ENCODE measurements around the gene UBE2H. TPM values are rescaled to one million over a fixed set of nuclear protein-coding genes. Genes with fewer than 3 reads are reported as not detected.

UBE2H gene
- total and polyA plus RNA-seq, 2 donors from 2014 or later, result 40.6 to 107 TPM

DNA sequence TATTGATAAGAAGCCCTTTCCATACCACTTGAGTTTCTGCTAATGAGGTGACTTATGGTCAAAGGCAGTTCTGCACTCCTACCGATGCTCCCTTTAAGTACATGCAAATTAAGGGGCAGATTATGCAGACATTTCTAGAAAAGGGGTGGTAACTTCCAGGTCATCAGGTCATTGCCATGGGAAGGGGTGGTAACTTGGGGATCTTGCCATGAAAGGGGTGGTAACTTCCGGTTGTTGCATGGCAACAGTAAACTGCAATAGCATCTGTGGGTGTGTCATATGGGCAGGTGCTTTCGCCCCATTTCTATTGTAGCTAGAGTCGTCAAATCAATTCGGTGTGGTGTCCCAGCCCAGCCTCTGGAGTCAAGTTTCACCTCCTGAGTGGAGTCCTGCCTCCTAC, 150.9 kb downstream of the UBE2H start:
- H3K27me3 ChIP-seq (ENCODE audit: control insufficient read depth, insufficient read depth, low read length), result no peaks in the 10 kb centered on the region
- H3K27ac ChIP-seq (ENCODE audit: low read depth in 2 of 2, low read length in 2 of 2), result no peak overlapping the region
- H3K9ac ChIP-seq (ENCODE audit: low read length in 3 of 3), result no peak overlapping the region
- H3K9me3 ChIP-seq (ENCODE audit: control insufficient read depth in 2 of 3, insufficient read depth in 1 of 3, low read length in 3 of 3), result no peaks in the 10 kb centered on the region
- FAIRE-seq (no peak), DNase-seq (no peak)
- H3K36me3 ChIP-seq (ENCODE audit: control insufficient read depth in 2 of 3, insufficient read depth in 3 of 3, low read length in 3 of 3), result no peaks in the 10 kb centered on the region
- TF ChIP-seq, protein P1, sequence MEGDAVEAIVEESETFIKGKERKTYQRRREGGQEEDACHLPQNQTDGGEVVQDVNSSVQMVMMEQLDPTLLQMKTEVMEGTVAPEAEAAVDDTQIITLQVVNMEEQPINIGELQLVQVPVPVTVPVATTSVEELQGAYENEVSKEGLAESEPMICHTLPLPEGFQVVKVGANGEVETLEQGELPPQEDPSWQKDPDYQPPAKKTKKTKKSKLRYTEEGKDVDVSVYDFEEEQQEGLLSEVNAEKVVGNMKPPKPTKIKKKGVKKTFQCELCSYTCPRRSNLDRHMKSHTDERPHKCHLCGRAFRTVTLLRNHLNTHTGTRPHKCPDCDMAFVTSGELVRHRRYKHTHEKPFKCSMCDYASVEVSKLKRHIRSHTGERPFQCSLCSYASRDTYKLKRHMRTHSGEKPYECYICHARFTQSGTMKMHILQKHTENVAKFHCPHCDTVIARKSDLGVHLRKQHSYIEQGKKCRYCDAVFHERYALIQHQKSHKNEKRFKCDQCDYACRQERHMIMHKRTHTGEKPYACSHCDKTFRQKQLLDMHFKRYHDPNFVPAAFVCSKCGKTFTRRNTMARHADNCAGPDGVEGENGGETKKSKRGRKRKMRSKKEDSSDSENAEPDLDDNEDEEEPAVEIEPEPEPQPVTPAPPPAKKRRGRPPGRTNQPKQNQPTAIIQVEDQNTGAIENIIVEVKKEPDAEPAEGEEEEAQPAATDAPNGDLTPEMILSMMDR (IDR thresholded peaks at IDR 0.05; ENCODE audit: borderline replicate concordance, extremely low read depth, insufficient read depth), result no peak
- intact Hi-C loops (cut with DNase I), result no loop called here
- H3K4me1 ChIP-seq (ENCODE audit: control insufficient read depth in 2 of 3, insufficient read depth in 2 of 3, low read depth in 1 of 3, low read length in 3 of 3), result no peaks in the 10 kb centered on the region
- no peak overlapping the region for H3K4me3 ChIP-seq (ENCODE audit: low read length in 3 of 3)

DNA sequence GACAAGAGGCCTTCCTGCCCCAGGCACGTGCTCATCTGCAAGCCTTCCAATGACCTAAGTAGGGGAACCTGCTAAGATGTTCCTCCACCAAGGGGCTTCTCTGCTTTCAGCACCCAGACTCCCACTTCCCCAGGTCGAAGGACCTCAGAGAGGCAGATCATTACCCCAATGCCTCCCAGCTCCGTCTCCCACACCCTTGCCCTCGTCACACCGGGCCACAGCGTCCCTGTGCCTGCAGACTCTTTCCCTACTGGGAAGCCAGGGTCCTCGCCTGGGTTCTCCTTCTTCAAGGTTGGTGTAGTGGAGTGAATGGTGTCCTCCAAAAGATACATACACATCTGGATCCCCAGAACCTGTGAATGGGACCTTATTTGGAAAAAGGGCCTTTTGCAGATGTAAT, 151.9 kb downstream of the UBE2H start:
- FAIRE-seq, result no peak

DNA sequence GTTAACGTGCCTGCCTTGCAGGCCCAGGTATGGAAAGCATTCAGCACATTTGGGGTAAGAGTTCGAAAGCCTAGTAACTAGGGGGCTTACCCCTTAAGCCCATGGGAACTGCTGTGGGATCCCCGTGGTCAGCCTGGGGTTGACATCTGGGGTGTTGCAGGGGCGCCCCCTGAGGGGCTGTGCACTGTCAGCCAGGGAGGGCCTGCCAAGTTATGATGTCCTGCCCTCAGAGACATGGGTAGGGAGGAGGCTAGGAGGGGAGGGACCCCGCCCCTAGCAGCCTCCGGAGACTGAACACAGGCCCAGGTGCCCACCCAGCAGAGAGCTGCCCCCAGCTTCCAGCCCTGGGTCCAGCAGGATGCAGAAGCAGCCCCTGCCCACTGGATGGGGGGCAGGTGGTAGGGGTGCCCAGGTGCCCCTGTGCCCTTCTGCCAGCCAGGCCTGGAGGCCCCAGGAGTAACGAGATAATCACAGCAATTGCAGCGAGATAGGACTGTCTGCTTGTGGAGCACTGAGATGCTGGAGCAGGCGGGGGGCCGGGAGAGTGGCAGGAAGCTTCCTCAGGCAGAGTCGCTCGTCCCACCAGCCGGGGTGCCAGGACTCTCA, 153.3 kb downstream of the UBE2H start:
- H3K9me3 ChIP-seq (ENCODE audit: control insufficient read depth in 2 of 3, insufficient read depth in 1 of 3, low read length in 3 of 3), result no peaks in the 10 kb centered on the region
- H3K4me3 ChIP-seq (ENCODE audit: low read length in 3 of 3), result no peak overlapping the region
- TF ChIP-seq, protein P1 (IDR thresholded peaks at IDR 0.05; ENCODE audit: borderline replicate concordance, extremely low read depth, insufficient read depth), result no peak
- DNase-seq, result peak in 1 of 5 donors; percentile 44
- H3K4me1 ChIP-seq (ENCODE audit: control insufficient read depth in 2 of 3, insufficient read depth in 2 of 3, low read depth in 1 of 3, low read length in 3 of 3), result no peaks in the 10 kb centered on the region
- no peaks in the 10 kb centered on the region for H3K36me3 ChIP-seq (ENCODE audit: control insufficient read depth in 2 of 3, insufficient read depth in 3 of 3, low read length in 3 of 3)
- no peak overlapping the region for H3K9ac ChIP-seq (ENCODE audit: low read length in 3 of 3)
- intact Hi-C loops (cut with DNase I), result no loop called here
- no peak for FAIRE-seq
- H3K27me3 ChIP-seq (ENCODE audit: control insufficient read depth, insufficient read depth, low read length), result no peaks in the 10 kb centered on the region
- H3K27ac ChIP-seq (ENCODE audit: low read depth in 2 of 2, low read length in 2 of 2), result no peak overlapping the region

More for the DNA sequence above, 151.9 kb downstream of the UBE2H start:
- H3K27me3 ChIP-seq (ENCODE audit: control insufficient read depth, insufficient read depth, low read length), result no peaks in the 10 kb centered on the region
- TF ChIP-seq, protein P1 (IDR thresholded peaks at IDR 0.05; ENCODE audit: borderline replicate concordance, extremely low read depth, insufficient read depth), result no peak
- no peak overlapping the region for H3K27ac ChIP-seq (ENCODE audit: low read depth in 2 of 2, low read length in 2 of 2)
- no peaks in the 10 kb centered on the region for H3K9me3 ChIP-seq (ENCODE audit: control insufficient read depth in 2 of 3, insufficient read depth in 1 of 3, low read length in 3 of 3)
- H3K9ac ChIP-seq (ENCODE audit: low read length in 3 of 3), result no peak overlapping the region
- no peaks in the 10 kb centered on the region for H3K36me3 ChIP-seq (ENCODE audit: control insufficient read depth in 2 of 3, insufficient read depth in 3 of 3, low read length in 3 of 3)
- intact Hi-C loops (cut with DNase I), result no loop called here
- no peak overlapping the region for H3K4me3 ChIP-seq (ENCODE audit: low read length in 3 of 3)
- no peaks in the 10 kb centered on the region for H3K4me1 ChIP-seq (ENCODE audit: control insufficient read depth in 2 of 3, insufficient read depth in 2 of 3, low read depth in 1 of 3, low read length in 3 of 3)
- DNase-seq, result peak in 1 of 5 donors; percentile 36
